ENCODE measurements around the gene SCUBE3.

DNA sequence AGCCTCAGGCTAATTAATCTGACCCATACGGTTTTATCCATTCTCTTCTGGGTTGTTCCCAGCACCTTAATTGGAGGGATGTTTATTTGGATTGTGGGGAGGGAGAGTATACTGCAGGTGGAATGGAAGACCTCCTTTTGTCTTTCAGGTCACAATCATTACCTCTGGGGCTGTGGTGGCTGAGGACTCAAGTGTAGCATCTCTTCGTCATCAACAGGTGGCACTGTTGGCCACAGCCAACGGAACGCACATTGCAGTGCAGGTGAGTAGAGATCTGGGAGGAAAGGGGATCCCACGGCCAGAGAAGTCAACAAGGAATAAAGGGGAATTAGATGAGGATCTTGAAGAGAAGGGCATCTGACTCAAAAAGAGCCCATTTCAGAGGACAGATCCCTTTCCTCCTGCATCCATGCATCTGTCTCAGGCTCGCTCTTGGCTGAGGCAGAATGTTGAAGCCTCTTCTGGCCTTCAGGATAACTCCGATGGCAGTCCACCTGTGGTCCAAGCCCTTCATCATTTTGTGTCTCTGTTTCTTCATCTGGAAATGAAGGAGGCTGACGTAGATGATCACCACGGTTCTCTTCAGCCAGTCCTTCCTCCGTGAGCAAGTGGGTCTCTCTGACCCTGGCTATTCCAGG, 80.7 kb downstream of the SCUBE3 start:
- TF ChIP-seq, protein P1, sequence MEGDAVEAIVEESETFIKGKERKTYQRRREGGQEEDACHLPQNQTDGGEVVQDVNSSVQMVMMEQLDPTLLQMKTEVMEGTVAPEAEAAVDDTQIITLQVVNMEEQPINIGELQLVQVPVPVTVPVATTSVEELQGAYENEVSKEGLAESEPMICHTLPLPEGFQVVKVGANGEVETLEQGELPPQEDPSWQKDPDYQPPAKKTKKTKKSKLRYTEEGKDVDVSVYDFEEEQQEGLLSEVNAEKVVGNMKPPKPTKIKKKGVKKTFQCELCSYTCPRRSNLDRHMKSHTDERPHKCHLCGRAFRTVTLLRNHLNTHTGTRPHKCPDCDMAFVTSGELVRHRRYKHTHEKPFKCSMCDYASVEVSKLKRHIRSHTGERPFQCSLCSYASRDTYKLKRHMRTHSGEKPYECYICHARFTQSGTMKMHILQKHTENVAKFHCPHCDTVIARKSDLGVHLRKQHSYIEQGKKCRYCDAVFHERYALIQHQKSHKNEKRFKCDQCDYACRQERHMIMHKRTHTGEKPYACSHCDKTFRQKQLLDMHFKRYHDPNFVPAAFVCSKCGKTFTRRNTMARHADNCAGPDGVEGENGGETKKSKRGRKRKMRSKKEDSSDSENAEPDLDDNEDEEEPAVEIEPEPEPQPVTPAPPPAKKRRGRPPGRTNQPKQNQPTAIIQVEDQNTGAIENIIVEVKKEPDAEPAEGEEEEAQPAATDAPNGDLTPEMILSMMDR (IDR thresholded peaks at IDR 0.05; ENCODE audit: low read length), result peak; percentile 87
- TF ChIP-seq EZH2 (IDR thresholded peaks at IDR 0.05; ENCODE audit: borderline replicate concordance, low read length), result no peak
